Activated T-cell treated with anti-CD3 and anti-CD28 coated beads, Interleukin-2, amount 50 U/mL, for 72 hours (primary cell): ENCODE data around the gene OSBPL8. TPM values are rescaled to one million over a fixed set of nuclear protein-coding genes. Genes with fewer than 3 reads are reported as not detected.

Experiments
- ATAC-seq, 2 donors: fragments of 150-1000 bp; cut with Tn5 transposase; replicated peaks in 1 of 2; 2 replicates each; pipeline ENCODE4 v1.10.0; 2021; ENCODE audit warnings: moderate library complexity in 2 of 2, mild to moderate bottlenecking in 1 of 2
- DNase-seq, 2 donors: peaks; one replicate each; pipeline ENCODE4 v3.0.0; 2021 to 2022; ENCODE audit warnings: mixed read lengths in 1 of 2
- H3K27ac Mint-ChIP-seq: one replicate; pipeline ENCODE4 v1.8.0; 2022; ENCODE audit warnings: mild to moderate bottlenecking, moderate library complexity, mixed read lengths
- H3K27me3 Mint-ChIP-seq: one replicate; pipeline ENCODE4 v1.8.0; 2022; ENCODE audit warnings: low read depth, mixed read lengths
- H3K36me3 Mint-ChIP-seq, 2 donors: one replicate each; pipeline ENCODE4 v1.8.0; 2022; ENCODE audit warnings: mixed read lengths in 2 of 2, mild to moderate bottlenecking in 1 of 2; ENCODE audit not compliant: insufficient read depth in 2 of 2
- H3K4me1 Mint-ChIP-seq: one replicate; pipeline ENCODE4 v1.8.0; 2022; ENCODE audit warnings: low read depth, mixed read lengths
- H3K4me3 Mint-ChIP-seq, 2 donors: one replicate each; pipeline ENCODE4 v1.8.0; 2022; ENCODE audit warnings: mild to moderate bottlenecking in 2 of 2, mixed read lengths in 2 of 2, moderate library complexity in 2 of 2
- H3K9me3 Mint-ChIP-seq, 2 donors: one replicate each; pipeline ENCODE4 v1.8.0; 2022; ENCODE audit warnings: mixed read lengths in 2 of 2
- total RNA-seq, 2 donors: library from RNA; stranded (reverse); gene quantifications; one replicate each; pipeline ENCODE4 v1.2.3, GENCODE V29; 2022

OSBPL8 gene
- total RNA-seq, 2 donors from 2014 or later, result 75.0 to 75.6 TPM

GRCh38 chr12:76310110-76310509, 249.5 kb downstream of the OSBPL8 start:
- Mint-ChIP-seq H3K4me1 (no peaks in the 10 kb centered on the region), H3K4me3 (no peak overlapping the region), H3K27me3 (peaks cover 53% of the 10 kb centered on the region), H3K27ac (no peak overlapping the region), H3K9me3 (no peaks in the 10 kb centered on the region), H3K36me3 (no peaks in the 10 kb centered on the region)
- ATAC-seq (no peak), DNase-seq (no peak)

DNA sequence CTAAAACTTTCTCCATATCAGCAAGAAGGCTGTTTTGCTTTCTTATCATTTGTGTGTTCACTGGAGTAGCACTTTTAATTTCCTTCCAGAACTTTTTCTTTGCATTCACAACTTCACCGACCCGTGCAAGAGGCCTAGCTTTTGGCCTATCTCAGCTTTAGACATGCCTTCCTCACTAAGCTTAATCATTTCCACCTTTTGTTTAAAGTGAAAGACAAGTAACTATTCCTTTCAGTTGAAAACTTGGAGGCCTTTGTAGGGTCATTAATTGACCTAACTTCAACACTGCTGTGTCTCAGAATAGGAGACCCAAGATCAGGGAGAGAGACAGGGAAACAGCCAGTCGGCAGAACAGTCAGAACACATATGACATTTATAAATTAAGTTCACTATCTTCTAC, 250.7 kb downstream of the OSBPL8 start:
- no peak for DNase-seq
- Mint-ChIP-seq H3K36me3 (no peaks in the 10 kb centered on the region), H3K27me3 (peaks cover 42% of the 10 kb centered on the region), H3K9me3 (no peaks in the 10 kb centered on the region), H3K4me1 (no peaks in the 10 kb centered on the region), H3K27ac (no peak overlapping the region), H3K4me3 (no peak overlapping the region)
- no peak for ATAC-seq

DNA sequence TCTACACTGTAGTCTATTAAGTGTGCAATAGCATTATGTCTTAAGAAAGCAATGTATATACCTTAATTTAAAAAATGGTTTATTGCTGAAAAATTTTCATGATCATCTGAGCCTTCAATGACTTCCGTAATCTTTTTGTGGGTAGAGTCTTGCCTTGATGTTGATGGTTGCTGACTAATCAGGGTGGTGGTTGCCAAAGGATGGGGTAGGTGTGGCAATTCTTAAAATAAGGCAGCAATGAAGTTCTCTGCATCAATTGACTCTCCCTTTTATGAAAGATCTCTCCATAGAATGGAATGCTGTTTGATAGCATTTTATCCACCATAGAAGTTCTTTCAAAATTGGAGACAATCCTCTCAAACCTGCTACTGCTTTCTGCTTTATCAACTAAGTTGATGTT, 252.5 kb downstream of the OSBPL8 start:
- peaks cover 43% of the 10 kb centered on the region for H3K27me3 Mint-ChIP-seq
- H3K4me3 Mint-ChIP-seq, result no peak overlapping the region
- ATAC-seq, result no peak

DNA sequence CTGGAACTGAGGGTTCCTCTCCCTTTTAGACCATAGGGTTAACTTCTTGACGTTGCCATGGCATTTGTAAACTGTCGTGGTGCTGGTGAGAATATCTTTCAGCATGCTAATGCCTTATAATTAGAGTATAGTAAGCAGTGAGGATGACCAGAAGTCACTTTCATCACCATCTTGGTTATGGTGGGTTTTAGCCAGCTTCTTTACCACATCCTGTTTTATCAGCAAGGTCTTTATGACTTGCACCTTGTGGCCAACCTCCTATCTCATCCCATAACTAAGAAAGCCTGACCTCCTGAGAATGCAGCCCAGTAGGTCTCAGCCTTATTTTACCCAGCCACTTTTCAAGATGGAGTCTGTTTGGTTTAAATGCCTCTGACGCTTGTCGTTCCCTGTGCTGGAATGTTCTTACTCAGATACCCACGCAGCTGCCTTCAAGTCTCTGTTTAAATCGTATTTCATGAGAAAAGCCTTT, 255.5 kb downstream of the OSBPL8 start:
- Mint-ChIP-seq H3K36me3 (no peaks in the 10 kb centered on the region), H3K27me3 (peaks cover 34% of the 10 kb centered on the region), H3K4me3 (no peak overlapping the region), H3K27ac (no peak overlapping the region), H3K4me1 (no peaks in the 10 kb centered on the region), H3K9me3 (peaks cover 2% of the 10 kb centered on the region in 2 donors)
- ATAC-seq, result no peak
- no peak for DNase-seq

More for the DNA sequence above, 252.5 kb downstream of the OSBPL8 start:
- Mint-ChIP-seq H3K27ac (no peak overlapping the region), H3K9me3 (peaks cover 2% of the 10 kb centered on the region in 2 donors), H3K36me3 (no peaks in the 10 kb centered on the region), H3K4me1 (no peaks in the 10 kb centered on the region)
- no peak for DNase-seq

GRCh38 chr12:76303365-76303764, 256.2 kb downstream of the OSBPL8 start:
- Mint-ChIP-seq H3K4me1 (no peaks in the 10 kb centered on the region), H3K27me3 (peaks cover 34% of the 10 kb centered on the region), H3K36me3 (no peaks in the 10 kb centered on the region), H3K9me3 (peaks cover 2% of the 10 kb centered on the region in 2 donors), H3K4me3 (no peak overlapping the region), H3K27ac (no peak overlapping the region)
- DNase-seq, result no peak
- no peak for ATAC-seq

Other genes starting within 250 kb of the OSBPL8 start
- gene BBS10, start 211.4 kb downstream of the OSBPL8 start, total RNA-seq, result 1 to 10 TPM; 3.8 to 4.3 TPM
- gene ZDHHC17, start 204.3 kb upstream of the OSBPL8 start, total RNA-seq, result 10 to 100 TPM; 26.0 to 28.7 TPM